Stimulated activated CD8-positive, alpha-beta memory T cell treated with anti-CD3 and anti-CD28 coated beads, Interleukin-2, amount 100 ng/mL, for 1 hour (primary cell): ENCODE data around the gene GABBR2.

Experiments
- DNase-seq, 2 donors: peaks; one replicate each; pipeline ENCODE4 v3.0.0-alpha.2; 2020; ENCODE audit warnings: low read depth in 2 of 2

GABBR2 gene

GRCh38 chr9:98634685-98635336 is 73.9 kb downstream of the GABBR2 start:
- no peak for DNase-seq

- DNase-seq = no peak
Measured at GRCh38 chr9:98632839-98633238, 75.9 kb downstream of the GABBR2 start.

DNA sequence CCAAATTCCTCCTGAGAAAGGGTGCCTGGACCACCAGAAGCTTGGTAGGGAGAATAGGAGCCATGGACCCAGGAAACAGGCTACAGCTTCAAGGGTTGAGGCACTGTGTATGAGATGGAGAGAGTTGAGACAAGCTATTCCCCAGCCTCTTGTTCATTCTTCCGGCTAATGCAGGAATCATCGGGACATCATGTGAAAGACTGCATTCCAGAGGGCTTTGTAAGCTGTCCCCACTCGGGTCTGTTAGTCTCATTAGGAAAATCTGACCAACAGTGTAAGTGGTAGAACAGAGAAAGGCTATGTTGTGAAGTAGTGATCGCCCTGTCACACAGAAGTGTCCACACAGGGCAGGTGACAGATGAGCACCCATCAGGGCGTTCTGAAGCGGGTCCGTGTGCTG is 81.4 kb downstream of the GABBR2 start:
- no peak for DNase-seq

DNA sequence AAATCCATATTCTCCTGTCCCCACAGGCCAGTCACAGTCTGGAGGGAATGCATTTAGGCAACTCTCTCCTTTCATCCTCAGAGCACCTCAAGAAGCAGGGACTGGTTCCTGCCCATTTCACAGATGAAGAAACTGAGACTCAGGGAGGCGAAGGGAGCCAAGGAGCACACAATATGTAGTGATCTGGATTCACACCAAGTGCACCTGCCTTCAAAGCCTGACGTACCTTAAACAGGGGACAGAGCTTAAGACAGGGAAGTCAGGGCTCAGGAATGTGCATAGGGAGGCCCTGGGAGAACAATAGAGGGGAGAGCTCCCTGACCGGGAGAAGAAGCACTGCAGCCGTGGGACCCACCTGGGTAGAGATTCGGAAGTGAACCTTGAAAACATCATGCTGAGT is 83.0 kb downstream of the GABBR2 start:
- DNase-seq = no peak

GRCh38 chr9:98619788-98620187 is 88.9 kb downstream of the GABBR2 start:
- DNase-seq = no peak

GRCh38 chr9:98615633-98616032 is 93.1 kb downstream of the GABBR2 start:
- DNase-seq = no peak

DNA sequence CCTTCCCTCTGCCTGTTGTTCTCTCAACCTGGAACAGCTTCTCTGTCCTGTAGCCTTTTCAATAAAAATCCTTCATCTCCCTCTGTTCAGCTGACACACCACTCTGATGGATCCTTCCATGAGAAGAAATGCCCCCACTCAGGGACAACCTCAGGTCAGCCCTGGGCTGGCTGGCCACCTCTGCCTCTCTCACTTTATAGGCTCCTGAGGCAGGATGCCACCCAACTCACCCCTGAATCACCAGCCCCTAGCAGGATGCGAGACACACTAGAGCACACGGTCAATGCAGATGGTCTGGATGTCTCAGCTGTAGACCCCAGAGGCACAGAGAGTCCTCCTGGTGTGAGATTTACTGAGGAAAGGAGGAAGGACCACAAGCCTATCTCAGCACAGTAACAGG is 93.8 kb downstream of the GABBR2 start:
- no peak for DNase-seq

- DNase-seq = no peak
Measured at GRCh38 chr9:98612061-98612752, 96.5 kb downstream of the GABBR2 start.

DNA sequence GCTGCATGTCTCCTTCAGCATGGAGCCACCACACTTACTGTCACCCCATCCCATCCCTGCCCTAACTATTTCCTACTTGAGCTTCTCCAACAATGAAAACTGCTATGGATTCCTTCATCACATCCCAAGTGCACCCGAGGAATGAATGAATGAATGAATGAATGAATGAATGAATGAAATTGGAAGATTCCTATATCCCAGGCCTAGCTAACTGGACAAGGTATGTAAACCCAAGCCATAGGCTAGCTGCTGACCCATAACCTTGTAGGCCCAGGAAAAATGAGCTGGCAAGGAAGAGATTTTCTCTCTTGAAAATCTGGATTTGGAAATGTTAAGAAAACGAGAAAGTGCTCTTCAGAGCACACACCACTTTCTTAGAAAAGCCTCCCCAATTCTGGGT is 97.4 kb downstream of the GABBR2 start:
- DNase-seq = no peak

DNA sequence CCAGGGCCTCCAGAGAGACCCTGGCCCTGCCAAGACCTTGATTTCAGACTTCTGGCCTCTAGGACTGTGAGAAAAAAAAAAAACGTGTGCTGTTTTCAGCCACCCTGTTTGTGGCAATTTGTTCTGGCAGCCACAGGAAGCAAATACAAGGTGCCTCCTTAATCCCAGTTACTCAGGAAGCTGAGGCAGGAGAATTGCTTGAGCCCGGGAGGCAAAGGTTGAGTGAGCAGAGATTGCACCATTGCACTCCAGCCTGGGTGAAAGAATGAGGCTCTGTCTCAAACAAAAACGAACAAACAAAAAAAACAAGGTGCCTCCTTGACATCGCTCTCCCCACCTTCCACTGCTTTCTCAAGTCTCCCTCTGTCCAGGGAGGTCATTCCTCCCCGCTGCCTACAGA is 98.0 kb downstream of the GABBR2 start:
- no peak for DNase-seq

DNA sequence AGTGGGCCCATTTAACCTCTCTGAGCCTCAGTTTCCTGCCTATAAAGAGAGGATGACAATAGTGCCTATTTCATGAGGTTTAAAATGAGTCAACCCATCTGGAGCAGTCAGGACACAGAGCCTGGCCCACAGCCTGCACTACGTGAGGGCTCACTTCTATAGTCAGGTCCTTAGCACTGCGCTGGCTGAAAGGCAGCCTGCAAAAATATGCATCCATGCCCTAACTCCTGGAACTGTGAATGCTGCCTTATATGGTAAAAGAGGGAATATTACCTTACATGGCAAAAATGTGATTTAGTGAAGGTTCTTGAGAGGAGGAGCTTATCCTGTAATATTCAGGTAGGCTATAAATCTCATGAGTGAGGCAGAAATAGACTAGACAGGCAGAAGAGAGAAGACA is 98.5 kb downstream of the GABBR2 start:
- DNase-seq = no peak

GRCh38 chr9:98609646-98610045 is 99.1 kb downstream of the GABBR2 start:
- DNase-seq = no peak

GRCh38 chr9:98607787-98608186 is 100.9 kb downstream of the GABBR2 start:
- DNase-seq = no peak

GRCh38 chr9:98607152-98607551 is 101.6 kb downstream of the GABBR2 start:
- DNase-seq = no peak

GRCh38 chr9:98606730-98607129 is 102.0 kb downstream of the GABBR2 start:
- DNase-seq = no peak

GRCh38 chr9:98605116-98605515 is 103.6 kb downstream of the GABBR2 start:
- DNase-seq = no peak

DNA sequence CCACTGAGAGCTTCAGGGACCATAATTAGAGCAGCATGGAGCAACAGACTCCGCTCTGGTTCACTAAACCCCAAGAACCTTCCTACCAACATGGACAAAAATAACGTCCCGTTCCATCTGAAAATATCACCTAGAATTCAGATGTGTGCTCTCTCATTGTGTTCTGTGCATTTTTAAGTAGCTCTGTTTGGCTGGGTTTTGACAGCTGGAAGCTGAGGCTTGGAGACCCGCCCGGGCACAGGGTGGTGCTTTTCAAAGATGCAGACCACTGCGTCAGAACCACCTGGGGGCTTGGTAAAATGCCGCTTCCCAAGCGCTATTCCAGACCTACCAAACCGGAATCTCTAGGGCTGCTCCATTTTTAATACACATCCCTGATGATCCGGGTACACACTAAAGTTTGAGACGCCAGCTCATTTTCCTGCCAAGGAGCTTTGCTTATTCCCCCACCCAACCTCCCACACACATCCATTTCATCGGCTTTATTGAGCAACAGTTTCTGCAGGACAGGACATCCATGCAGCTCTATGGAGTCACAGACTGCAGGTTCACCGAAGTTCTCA is 104.8 kb downstream of the GABBR2 start:
- DNase-seq = no peak

DNA sequence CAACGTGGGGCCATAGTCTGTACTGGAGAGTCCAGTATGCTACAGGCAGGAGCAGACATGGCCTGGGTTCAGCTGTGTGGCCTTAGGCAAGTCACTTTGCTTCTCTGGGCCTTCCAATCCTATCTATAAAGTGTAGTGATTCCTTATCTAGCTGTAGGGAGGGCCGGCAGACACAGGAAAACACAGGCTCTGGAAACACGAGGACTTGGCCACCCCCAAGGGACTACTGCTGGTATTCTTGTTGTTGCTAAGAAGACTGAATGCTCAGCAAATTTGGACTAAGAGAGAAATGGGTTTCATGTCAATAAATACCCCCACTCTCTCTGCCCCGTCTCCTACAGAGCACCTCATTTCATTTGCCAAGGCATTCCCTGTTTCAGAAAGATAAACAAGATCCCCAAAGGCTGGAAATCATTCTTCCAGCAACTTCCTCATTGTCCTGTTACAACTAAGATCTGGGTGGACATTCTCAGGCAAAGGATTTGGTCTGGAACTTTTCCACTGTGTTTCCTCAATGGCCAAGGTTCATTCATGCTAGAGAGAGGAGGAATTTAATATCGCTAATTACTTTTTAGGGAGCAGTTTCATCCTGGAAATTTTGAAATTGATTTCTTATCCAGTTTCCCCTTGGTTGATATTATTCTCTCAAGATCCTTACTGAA is 105.8 kb downstream of the GABBR2 start:
- DNase-seq = no peak

- DNase-seq = no peak
Measured at GRCh38 chr9:98600631-98601030, 108.1 kb downstream of the GABBR2 start.

DNA sequence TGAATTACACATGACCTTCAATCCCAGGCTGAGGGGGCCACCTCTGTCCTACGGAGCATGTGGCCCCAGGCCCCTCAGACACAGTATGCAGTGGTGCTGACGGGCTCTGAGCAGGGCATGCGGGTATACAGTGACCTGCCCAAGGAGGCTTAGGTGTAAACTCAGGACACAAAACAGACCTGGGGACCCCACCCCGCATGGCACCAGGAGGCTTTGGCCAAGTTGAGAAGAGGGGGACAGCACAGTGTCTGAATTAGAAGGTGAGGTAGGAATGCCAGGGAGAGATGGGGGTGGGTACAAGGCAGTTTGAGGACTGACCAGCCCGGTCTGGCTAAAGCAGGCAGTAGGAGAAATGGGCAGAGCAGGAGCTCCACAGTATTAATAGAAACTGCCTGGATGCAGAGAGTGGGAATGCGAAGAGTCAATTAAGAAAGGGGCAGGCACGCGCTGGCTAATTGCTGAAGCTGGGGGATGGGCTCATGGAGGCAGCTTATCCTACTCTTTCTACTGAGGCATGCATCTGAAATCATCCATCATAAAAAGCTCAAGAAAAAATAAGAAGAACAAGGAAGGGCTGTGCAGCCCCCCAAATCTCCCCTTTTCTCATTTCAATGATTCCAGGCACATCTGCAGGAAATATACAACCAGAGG is 109.0 kb downstream of the GABBR2 start:
- DNase-seq = no peak

GRCh38 chr9:98598861-98599260 is 109.9 kb downstream of the GABBR2 start:
- no peak for DNase-seq

- DNase-seq = no peak
Measured at GRCh38 chr9:98597236-98597771, 111.4 kb downstream of the GABBR2 start.
